ENCODE results near the gene SOX11.

SOX11 gene

DNA sequence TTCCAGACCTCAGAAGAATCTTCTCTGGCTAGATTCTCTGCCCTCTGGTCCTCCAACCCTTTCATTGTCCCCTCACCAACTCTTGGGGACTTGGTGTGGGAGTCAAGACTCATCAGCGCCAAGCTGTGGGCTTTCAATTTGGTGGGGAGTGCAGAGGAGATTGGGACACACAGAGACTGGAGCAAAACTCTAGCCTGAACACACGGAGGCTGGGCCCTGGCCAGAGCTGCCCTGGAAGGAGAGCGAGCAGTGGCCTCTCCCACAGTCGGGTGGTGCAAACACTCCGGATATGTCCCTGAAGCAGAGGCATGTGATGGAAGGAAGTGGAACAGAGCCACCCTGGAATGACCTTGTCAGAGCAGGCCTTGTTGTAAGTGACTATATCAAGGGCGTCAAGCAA, 8.7 kb upstream of the SOX11 start:
- TF ChIP-seq, protein P1, sequence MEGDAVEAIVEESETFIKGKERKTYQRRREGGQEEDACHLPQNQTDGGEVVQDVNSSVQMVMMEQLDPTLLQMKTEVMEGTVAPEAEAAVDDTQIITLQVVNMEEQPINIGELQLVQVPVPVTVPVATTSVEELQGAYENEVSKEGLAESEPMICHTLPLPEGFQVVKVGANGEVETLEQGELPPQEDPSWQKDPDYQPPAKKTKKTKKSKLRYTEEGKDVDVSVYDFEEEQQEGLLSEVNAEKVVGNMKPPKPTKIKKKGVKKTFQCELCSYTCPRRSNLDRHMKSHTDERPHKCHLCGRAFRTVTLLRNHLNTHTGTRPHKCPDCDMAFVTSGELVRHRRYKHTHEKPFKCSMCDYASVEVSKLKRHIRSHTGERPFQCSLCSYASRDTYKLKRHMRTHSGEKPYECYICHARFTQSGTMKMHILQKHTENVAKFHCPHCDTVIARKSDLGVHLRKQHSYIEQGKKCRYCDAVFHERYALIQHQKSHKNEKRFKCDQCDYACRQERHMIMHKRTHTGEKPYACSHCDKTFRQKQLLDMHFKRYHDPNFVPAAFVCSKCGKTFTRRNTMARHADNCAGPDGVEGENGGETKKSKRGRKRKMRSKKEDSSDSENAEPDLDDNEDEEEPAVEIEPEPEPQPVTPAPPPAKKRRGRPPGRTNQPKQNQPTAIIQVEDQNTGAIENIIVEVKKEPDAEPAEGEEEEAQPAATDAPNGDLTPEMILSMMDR (IDR thresholded peaks at IDR 0.05; ENCODE audit: low read depth, low read length) = no peak

DNA sequence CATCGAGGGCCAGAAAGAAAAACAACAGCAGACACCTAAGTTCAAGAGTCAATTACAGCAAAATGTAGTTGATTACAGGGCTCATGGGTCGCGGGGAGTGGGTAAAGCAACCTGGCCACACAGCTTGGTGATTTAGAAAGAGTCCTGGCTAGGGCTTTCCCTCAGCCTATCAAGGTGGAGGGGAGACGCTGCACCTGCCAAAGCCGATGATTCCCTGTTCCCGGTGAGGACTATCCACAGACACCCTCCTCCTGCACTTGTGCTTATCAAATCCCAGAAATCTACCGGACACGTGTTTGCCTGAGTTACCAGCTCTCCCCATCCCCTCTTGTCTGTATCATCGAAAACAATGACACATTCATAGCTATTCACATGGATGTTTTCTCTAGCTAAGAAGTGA, 7.0 kb upstream of the SOX11 start:
- TF ChIP-seq, protein P1 (IDR thresholded peaks at IDR 0.05; ENCODE audit: low read depth, low read length) = no peak
- H3K4me3 ChIP-seq (replicated peaks in 1 of 2; ENCODE audit: low read depth in 2 of 2, low read length in 2 of 2) = no peak overlapping the region
- DNase-seq (ENCODE audit: low read depth in 2 of 2) = no peak

More for the DNA sequence above, 8.7 kb upstream of the SOX11 start:
- no peak overlapping the region for H3K4me3 ChIP-seq (replicated peaks in 1 of 2; ENCODE audit: low read depth in 2 of 2, low read length in 2 of 2)
- no peak for DNase-seq (ENCODE audit: low read depth in 2 of 2)

DNA sequence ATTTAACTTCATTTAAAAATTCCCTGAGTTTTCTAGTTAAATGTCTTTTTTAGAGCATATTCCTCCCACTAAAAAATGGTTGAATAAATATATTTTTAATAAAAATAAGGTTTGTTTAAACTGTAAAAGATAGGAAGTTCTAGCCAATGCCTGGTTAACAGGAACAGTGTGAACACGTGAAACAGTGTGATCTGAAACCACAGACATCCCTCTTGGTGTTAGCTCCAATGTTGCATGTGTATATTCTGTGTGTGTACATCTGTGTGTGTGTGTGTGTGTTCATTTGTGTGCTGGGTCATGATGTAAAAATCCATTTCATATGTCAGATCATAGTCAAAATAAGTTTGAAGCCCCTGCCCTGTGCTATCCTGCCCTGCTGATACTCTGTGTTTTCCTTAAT, 6.1 kb upstream of the SOX11 start:
- TF ChIP-seq, protein P1 (IDR thresholded peaks at IDR 0.05; ENCODE audit: low read depth, low read length) = no peak
- no peak for DNase-seq (ENCODE audit: low read depth in 2 of 2)
- H3K4me3 ChIP-seq (replicated peaks in 1 of 2; ENCODE audit: low read depth in 2 of 2, low read length in 2 of 2) = no peak overlapping the region

DNA sequence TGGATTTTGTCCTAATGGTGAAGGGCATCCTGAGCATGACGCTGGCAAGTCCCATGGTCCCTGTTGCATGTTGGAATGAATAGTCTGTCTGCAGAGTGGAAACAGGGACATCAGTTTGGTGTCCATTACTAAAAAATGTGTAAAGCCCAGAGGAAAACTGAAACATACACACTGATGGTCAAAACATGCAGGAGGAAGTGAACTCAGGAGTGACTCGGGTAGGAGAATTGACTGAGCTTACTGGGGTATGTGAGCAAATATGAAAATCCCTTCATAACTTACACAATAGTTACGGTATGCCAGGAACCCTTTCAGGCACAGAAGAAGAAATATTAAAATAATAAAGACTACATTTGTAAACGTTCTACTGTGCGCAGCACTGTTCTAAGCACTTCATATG, 5.6 kb upstream of the SOX11 start:
- no peak overlapping the region for H3K4me3 ChIP-seq (replicated peaks in 1 of 2; ENCODE audit: low read depth in 2 of 2, low read length in 2 of 2)
- TF ChIP-seq, protein P1 (IDR thresholded peaks at IDR 0.05; ENCODE audit: low read depth, low read length) = no peak

DNA sequence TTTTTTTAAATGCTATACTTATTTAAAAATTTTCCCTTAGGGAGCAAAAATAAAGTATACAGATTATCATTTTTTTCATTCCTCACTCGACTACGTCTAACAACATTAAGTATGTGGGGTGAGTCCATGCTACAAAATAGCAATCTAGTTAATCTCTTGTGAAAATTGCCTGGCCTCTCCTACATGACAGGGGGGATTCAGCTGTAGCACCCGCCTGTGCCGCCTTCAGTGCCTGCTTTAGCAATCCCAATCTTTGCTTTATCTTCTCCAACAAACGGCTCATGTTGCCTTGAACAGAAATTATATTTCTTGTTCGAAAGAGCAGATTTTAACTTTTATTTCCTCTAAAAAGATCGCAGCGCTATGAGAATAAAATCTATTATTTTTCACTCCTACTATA, 2.4 kb upstream of the SOX11 start:
- no peak overlapping the region for H3K4me3 ChIP-seq (replicated peaks in 1 of 2; ENCODE audit: low read depth in 2 of 2, low read length in 2 of 2)
- DNase-seq (ENCODE audit: low read depth in 2 of 2) = no peak
- TF ChIP-seq, protein P1 (IDR thresholded peaks at IDR 0.05; ENCODE audit: low read depth, low read length) = no peak

More for the DNA sequence above, 5.6 kb upstream of the SOX11 start:
- DNase-seq (ENCODE audit: low read depth in 2 of 2) = no peak

DNA sequence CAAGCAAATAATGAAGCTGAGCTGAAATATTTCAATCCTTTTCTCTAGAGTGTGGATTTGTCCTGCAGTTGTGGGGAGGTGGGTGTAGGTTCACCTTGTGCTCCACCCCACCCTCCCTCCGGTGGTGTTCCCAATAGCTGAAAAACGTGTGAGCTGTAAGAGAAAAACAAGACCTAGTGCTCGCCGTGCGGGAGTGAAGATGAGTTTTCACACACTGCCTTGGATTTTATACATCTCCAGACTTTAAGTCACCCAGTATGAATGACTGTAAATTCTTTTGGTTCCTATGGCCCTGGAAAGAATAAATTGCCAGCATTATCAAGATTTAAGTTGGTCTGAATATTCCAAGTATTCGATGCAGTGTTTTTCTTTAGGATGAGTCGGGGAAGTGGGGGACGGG, 1.9 kb upstream of the SOX11 start:
- no peak for DNase-seq (ENCODE audit: low read depth in 2 of 2)

More for the DNA sequence above, 1.9 kb upstream of the SOX11 start:
- H3K4me3 ChIP-seq (replicated peaks in 1 of 2; ENCODE audit: low read depth in 2 of 2, low read length in 2 of 2) = no peak overlapping the region
- TF ChIP-seq, protein P1 (IDR thresholded peaks at IDR 0.05; ENCODE audit: low read depth, low read length) = no peak

Data from cardiac fibroblast (primary cell).